GM23338 (cell line): ENCODE results near the gene CYSRT1. TPM values are rescaled to one million over a fixed set of nuclear protein-coding genes. Genes with fewer than 3 reads are reported as not detected.

ENCODE experiments used
- ATAC-seq: fragments of 200-7000 bp; cut with Tn5 transposase; 3 replicates; pipeline ENCODE4 v1.9.1; 2020
- DNase-seq: peaks from one replicate; pipeline ENCODE4 v3.0.0-alpha.2; 2015; ENCODE audit warnings: low spot score
- H2AFZ ChIP-seq: fragments of 200-600 bp; sonication (generic); 2 replicates; pipeline ENCODE4 v1.8.0; 2016; ENCODE audit warnings: antibody characterized with exemption, mild to moderate bottlenecking, moderate library complexity
- H3F3A ChIP-seq: fragments of 200-600 bp; sonication (generic); replicated peaks from 2 replicates; pipeline ENCODE4 v1.8.0; 2017; ENCODE audit warnings: antibody characterized with exemption, mixed run types, low read depth
- H3K27ac ChIP-seq: fragments of 200-600 bp; sonication (generic); 2 replicates; pipeline ENCODE4 v1.6.1; 2016; ENCODE audit warnings: low read depth
- H3K27me3 ChIP-seq: fragments of 200-600 bp; sonication (generic); 2 replicates; pipeline ENCODE4 v1.8.0; 2016; ENCODE audit warnings: mild to moderate bottlenecking, mixed run types, moderate library complexity; ENCODE audit not compliant: insufficient read depth
- H3K36me3 ChIP-seq: fragments of 200-600 bp; sonication (generic); 2 replicates; pipeline ENCODE4 v1.8.0; 2016; ENCODE audit warnings: mild to moderate bottlenecking; ENCODE audit not compliant: insufficient read depth
- H3K4me1 ChIP-seq: fragments of 200-600 bp; sonication (generic); 2 replicates; pipeline ENCODE4 v1.8.0; 2016; ENCODE audit warnings: mild to moderate bottlenecking, moderate library complexity; ENCODE audit not compliant: insufficient read depth
- H3K4me2 ChIP-seq: fragments of 200-600 bp; sonication (generic); 2 replicates; pipeline ENCODE4 v1.7.1; 2017; ENCODE audit warnings: mixed run types
- H3K4me3 ChIP-seq: fragments of 200-600 bp; sonication (generic); 2 replicates; pipeline ENCODE4 v1.6.1; 2016; ENCODE audit warnings: mixed run types
- H3K79me2 ChIP-seq: fragments of 200-600 bp; sonication (generic); replicated peaks from 2 replicates; pipeline ENCODE4 v1.8.0; 2017; ENCODE audit warnings: mild to moderate bottlenecking; ENCODE audit not compliant: insufficient read depth
- H3K9me2 ChIP-seq: fragments of 200-600 bp; sonication (generic); 2 replicates; pipeline ENCODE4 v1.8.0; 2017; ENCODE audit not compliant: insufficient read depth
- H4K20me1 ChIP-seq: fragments of 200-600 bp; sonication (generic); replicated peaks from 2 replicates; pipeline ENCODE4 v1.8.0; 2017; ENCODE audit warnings: mild to moderate bottlenecking; ENCODE audit not compliant: insufficient read depth
- H3K27ac Mint-ChIP-seq: 2 replicates; pipeline ENCODE4 v1.8.0; 2020; ENCODE audit warnings: inconsistent platforms, mild to moderate bottlenecking, moderate library complexity, mixed read lengths
- H3K27me3 Mint-ChIP-seq: 3 replicates; pipeline ENCODE4 v1.8.0; 2022; ENCODE audit warnings: low read depth, mild to moderate bottlenecking, moderate library complexity, mixed read lengths, inconsistent platforms; ENCODE audit not compliant: insufficient read depth, poor library complexity
- H3K36me3 Mint-ChIP-seq: 3 replicates; pipeline ENCODE4 v1.8.0; 2021; ENCODE audit warnings: low read depth, mild to moderate bottlenecking, inconsistent platforms, moderate library complexity, mixed read lengths
- H3K4me1 Mint-ChIP-seq: 3 replicates; pipeline ENCODE4 v1.8.0; 2020; ENCODE audit warnings: mild to moderate bottlenecking, inconsistent platforms, mixed read lengths
- H3K4me3 Mint-ChIP-seq: 3 replicates; pipeline ENCODE4 v1.8.0; 2021; ENCODE audit warnings: moderate library complexity, mild to moderate bottlenecking, inconsistent platforms, mixed read lengths
- H3K9me3 Mint-ChIP-seq: 3 replicates; pipeline ENCODE4 v1.8.0; 2020; ENCODE audit warnings: moderate library complexity, mild to moderate bottlenecking, inconsistent platforms, mixed read lengths
- CREB1 ChIP-seq: fragments of 250-450 bp; sonication (Bioruptor Pico); IDR thresholded peaks from 2 replicates; pipeline ENCODE4 v1.5.0; 2020; ENCODE audit warnings: low read depth, mild to moderate bottlenecking, moderate library complexity
- EZH2 ChIP-seq: fragments of 200-600 bp; sonication (generic); IDR thresholded peaks from one replicate; pipeline ENCODE4 v1.8.0; 2017; ENCODE audit warnings: antibody characterized with exemption, mild to moderate bottlenecking, low read depth; ENCODE audit not compliant: unreplicated experiment
- EZH2phosphoT487 ChIP-seq: fragments of 200-600 bp; sonication (generic); IDR thresholded peaks from one replicate; pipeline ENCODE4 v1.8.1; 2018; ENCODE audit warnings: antibody characterized with exemption; ENCODE audit not compliant: unreplicated experiment
- JUNB ChIP-seq: IDR thresholded peaks from one replicate; pipeline ENCODE4 v1.6.1; 2016; ENCODE audit warnings: antibody characterized with exemption; ENCODE audit not compliant: unreplicated experiment
- NANOG ChIP-seq: IDR thresholded peaks from 2 replicates; pipeline ENCODE4 v1.6.1; 2016; ENCODE audit warnings: antibody characterized with exemption, borderline replicate concordance
- POLR2AphosphoS5 ChIP-seq: IDR thresholded peaks from 2 replicates; pipeline ENCODE4 v1.6.1; 2016; ENCODE audit warnings: antibody characterized with exemption, low read depth
- STAT1 ChIP-seq: IDR thresholded peaks from one replicate; pipeline ENCODE4 v1.6.1; 2016; ENCODE audit warnings: antibody characterized with exemption; ENCODE audit not compliant: unreplicated experiment
- ZNF114 ChIP-seq: fragments of 250-450 bp; sonication (Bioruptor Pico); IDR thresholded peaks from 2 replicates; pipeline ENCODE4 v1.5.0; 2020; ENCODE audit warnings: mild to moderate bottlenecking, moderate library complexity
- ZNF331 ChIP-seq: fragments of 250-450 bp; sonication (Bioruptor Pico); IDR thresholded peaks from 2 replicates; pipeline ENCODE4 v1.5.0; 2020; ENCODE audit warnings: low read depth, mild to moderate bottlenecking, moderate library complexity
- polyA plus RNA-seq: library from polyadenylated mRNA; unstranded; fragments of >200 nt; fragmentation: Nextera tagmentation; extraction: Ambion mirVana; gene quantifications from 2 replicates; pipeline ENCODE4 v1.2.1, GENCODE V29; 2016
- total RNA-seq: library from RNA; depleted of rRNA; stranded (reverse); fragments of >200 nt; shearing (Covaris generic); gene quantifications from 2 replicates; pipeline ENCODE4 v1.2.3, GENCODE V29; 2014
- TF ChIP-seq, protein P1 (sequence below): IDR thresholded peaks from one replicate; pipeline ENCODE4 v1.6.1; 2018; ENCODE audit warnings: antibody characterized with exemption; ENCODE audit not compliant: unreplicated experiment
- TF ChIP-seq, protein P2 (sequence below): IDR thresholded peaks from 2 replicates; pipeline ENCODE4 v1.6.1; 2016; ENCODE audit warnings: antibody characterized with exemption
- TF ChIP-seq, protein P3 (sequence below): fragments of 250-450 bp; sonication (Bioruptor Pico); IDR thresholded peaks from 2 replicates; pipeline ENCODE4 v1.5.0; 2020; ENCODE audit warnings: mild to moderate bottlenecking, moderate library complexity
- TF ChIP-seq, protein P4 (sequence below), 2 experiments: fragments of 200-600 bp in 1 of 2; sonication (generic) in 1 of 2; conservative IDR thresholded peaks; 2 replicates each; pipeline versions ENCODE4 v1.5.1 to v1.6.1; 2016 to 2017; ENCODE audit warnings: antibody characterized with exemption in 2 of 2, low read depth in 2 of 2, mild to moderate bottlenecking in 2 of 2, moderate library complexity in 1 of 2

CYSRT1 gene
- total and polyA plus RNA-seq, 2 experiments from 2014 or later, result 2.0 to 3.2 TPM

DNA sequence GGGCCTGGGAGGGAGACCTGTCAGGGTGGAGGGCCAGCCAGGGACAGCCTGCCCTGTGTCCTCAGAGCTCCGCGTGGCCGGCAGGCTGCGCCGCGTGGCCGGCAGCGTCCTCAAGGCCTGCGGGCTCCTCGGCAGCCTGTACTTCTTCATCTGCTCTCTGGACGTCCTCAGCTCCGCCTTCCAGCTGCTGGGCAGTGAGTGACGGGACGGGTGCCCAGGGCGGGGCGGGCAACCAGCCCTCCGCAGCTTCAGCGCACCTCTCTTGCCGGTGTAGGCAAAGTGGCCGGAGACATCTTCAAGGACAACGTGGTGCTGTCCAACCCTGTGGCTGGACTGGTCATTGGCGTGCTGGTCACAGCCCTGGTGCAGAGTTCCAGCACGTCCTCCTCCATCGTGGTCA, 7.5 kb downstream of the CYSRT1 start:
- Histone ChIP-seq H3F3A (no peaks in the 10 kb centered on the region), H4K20me1 (no peaks in the 10 kb centered on the region), H3K36me3 (no peaks in the 10 kb centered on the region), H3K4me2 (no peak overlapping the region), H3K27ac (no peak overlapping the region), H3K9me2 (no peaks in the 10 kb centered on the region), H3K4me1 (peaks cover 7% of the 10 kb centered on the region; the same call in 1 of the 2 replicates), H3K27me3 (no peaks in the 10 kb centered on the region), H3K4me3 (no peak overlapping the region), H2AFZ (no peak overlapping the region), H3K79me2 (no peaks in the 10 kb centered on the region)
- H3K4me3 Mint-ChIP-seq, result no peak overlapping the region
- ATAC-seq (no peak), DNase-seq (no peak)
- H3K27ac Mint-ChIP-seq, result no peak overlapping the region
- H3K4me1 Mint-ChIP-seq, result peaks cover 10% of the 10 kb centered on the region; the same call in 2 of the 3 replicates
- H3K27me3 Mint-ChIP-seq, result peaks cover 6% of the 10 kb centered on the region
- no peaks in the 10 kb centered on the region for H3K36me3 Mint-ChIP-seq
- TF ChIP-seq, protein P1, sequence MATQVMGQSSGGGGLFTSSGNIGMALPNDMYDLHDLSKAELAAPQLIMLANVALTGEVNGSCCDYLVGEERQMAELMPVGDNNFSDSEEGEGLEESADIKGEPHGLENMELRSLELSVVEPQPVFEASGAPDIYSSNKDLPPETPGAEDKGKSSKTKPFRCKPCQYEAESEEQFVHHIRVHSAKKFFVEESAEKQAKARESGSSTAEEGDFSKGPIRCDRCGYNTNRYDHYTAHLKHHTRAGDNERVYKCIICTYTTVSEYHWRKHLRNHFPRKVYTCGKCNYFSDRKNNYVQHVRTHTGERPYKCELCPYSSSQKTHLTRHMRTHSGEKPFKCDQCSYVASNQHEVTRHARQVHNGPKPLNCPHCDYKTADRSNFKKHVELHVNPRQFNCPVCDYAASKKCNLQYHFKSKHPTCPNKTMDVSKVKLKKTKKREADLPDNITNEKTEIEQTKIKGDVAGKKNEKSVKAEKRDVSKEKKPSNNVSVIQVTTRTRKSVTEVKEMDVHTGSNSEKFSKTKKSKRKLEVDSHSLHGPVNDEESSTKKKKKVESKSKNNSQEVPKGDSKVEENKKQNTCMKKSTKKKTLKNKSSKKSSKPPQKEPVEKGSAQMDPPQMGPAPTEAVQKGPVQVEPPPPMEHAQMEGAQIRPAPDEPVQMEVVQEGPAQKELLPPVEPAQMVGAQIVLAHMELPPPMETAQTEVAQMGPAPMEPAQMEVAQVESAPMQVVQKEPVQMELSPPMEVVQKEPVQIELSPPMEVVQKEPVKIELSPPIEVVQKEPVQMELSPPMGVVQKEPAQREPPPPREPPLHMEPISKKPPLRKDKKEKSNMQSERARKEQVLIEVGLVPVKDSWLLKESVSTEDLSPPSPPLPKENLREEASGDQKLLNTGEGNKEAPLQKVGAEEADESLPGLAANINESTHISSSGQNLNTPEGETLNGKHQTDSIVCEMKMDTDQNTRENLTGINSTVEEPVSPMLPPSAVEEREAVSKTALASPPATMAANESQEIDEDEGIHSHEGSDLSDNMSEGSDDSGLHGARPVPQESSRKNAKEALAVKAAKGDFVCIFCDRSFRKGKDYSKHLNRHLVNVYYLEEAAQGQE, result no peak
- TF ChIP-seq ZNF331 (CRISPR knock-in tag) (no peak), CREB1 (CRISPR knock-in tag) (no peak), STAT1 (no peak), EZH2 (no peak), JUNB (no peak), NANOG (no peak), POLR2AphosphoS5 (no peak), ZNF114 (CRISPR knock-in tag) (no peak), EZH2phosphoT487 (no peak)
- TF ChIP-seq, protein P2, sequence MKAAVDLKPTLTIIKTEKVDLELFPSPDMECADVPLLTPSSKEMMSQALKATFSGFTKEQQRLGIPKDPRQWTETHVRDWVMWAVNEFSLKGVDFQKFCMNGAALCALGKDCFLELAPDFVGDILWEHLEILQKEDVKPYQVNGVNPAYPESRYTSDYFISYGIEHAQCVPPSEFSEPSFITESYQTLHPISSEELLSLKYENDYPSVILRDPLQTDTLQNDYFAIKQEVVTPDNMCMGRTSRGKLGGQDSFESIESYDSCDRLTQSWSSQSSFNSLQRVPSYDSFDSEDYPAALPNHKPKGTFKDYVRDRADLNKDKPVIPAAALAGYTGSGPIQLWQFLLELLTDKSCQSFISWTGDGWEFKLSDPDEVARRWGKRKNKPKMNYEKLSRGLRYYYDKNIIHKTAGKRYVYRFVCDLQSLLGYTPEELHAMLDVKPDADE, result no peak
- TF ChIP-seq, protein P3, sequence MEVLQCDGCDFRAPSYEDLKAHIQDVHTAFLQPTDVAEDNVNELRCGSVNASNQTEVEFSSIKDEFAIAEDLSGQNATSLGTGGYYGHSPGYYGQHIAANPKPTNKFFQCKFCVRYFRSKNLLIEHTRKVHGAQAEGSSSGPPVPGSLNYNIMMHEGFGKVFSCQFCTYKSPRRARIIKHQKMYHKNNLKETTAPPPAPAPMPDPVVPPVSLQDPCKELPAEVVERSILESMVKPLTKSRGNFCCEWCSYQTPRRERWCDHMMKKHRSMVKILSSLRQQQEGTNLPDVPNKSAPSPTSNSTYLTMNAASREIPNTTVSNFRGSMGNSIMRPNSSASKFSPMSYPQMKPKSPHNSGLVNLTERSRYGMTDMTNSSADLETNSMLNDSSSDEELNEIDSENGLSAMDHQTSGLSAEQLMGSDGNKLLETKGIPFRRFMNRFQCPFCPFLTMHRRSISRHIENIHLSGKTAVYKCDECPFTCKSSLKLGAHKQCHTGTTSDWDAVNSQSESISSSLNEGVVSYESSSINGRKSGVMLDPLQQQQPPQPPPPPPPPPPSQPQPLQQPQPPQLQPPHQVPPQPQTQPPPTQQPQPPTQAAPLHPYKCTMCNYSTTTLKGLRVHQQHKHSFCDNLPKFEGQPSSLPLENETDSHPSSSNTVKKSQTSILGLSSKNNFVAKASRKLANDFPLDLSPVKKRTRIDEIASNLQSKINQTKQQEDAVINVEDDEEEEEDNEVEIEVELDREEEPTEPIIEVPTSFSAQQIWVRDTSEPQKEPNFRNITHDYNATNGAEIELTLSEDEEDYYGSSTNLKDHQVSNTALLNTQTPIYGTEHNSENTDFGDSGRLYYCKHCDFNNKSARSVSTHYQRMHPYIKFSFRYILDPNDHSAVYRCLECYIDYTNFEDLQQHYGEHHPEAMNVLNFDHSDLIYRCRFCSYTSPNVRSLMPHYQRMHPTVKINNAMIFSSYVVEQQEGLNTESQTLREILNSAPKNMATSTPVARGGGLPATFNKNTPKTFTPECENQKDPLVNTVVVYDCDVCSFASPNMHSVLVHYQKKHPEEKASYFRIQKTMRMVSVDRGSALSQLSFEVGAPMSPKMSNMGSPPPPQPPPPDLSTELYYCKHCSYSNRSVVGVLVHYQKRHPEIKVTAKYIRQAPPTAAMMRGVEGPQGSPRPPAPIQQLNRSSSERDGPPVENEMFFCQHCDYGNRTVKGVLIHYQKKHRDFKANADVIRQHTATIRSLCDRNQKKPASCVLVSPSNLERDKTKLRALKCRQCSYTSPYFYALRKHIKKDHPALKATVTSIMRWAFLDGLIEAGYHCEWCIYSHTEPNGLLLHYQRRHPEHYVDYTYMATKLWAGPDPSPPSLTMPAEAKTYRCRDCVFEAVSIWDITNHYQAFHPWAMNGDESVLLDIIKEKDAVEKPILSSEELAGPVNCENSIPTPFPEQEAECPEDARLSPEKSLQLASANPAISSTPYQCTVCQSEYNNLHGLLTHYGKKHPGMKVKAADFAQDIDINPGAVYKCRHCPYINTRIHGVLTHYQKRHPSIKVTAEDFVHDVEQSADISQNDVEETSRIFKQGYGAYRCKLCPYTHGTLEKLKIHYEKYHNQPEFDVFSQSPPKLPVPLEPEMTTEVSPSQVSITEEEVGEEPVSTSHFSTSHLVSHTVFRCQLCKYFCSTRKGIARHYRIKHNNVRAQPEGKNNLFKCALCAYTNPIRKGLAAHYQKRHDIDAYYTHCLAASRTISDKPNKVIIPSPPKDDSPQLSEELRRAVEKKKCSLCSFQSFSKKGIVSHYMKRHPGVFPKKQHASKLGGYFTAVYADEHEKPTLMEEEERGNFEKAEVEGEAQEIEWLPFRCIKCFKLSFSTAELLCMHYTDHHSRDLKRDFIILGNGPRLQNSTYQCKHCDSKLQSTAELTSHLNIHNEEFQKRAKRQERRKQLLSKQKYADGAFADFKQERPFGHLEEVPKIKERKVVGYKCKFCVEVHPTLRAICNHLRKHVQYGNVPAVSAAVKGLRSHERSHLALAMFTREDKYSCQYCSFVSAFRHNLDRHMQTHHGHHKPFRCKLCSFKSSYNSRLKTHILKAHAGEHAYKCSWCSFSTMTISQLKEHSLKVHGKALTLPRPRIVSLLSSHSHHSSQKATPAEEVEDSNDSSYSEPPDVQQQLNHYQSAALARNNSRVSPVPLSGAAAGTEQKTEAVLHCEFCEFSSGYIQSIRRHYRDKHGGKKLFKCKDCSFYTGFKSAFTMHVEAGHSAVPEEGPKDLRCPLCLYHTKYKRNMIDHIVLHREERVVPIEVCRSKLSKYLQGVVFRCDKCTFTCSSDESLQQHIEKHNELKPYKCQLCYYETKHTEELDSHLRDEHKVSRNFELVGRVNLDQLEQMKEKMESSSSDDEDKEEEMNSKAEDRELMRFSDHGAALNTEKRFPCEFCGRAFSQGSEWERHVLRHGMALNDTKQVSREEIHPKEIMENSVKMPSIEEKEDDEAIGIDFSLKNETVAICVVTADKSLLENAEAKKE, result no peak
- TF ChIP-seq, protein P4, sequence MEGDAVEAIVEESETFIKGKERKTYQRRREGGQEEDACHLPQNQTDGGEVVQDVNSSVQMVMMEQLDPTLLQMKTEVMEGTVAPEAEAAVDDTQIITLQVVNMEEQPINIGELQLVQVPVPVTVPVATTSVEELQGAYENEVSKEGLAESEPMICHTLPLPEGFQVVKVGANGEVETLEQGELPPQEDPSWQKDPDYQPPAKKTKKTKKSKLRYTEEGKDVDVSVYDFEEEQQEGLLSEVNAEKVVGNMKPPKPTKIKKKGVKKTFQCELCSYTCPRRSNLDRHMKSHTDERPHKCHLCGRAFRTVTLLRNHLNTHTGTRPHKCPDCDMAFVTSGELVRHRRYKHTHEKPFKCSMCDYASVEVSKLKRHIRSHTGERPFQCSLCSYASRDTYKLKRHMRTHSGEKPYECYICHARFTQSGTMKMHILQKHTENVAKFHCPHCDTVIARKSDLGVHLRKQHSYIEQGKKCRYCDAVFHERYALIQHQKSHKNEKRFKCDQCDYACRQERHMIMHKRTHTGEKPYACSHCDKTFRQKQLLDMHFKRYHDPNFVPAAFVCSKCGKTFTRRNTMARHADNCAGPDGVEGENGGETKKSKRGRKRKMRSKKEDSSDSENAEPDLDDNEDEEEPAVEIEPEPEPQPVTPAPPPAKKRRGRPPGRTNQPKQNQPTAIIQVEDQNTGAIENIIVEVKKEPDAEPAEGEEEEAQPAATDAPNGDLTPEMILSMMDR (conservative IDR thresholded peaks at IDR 0.05; ENCODE audit: low read depth in 2 of 2), result no peak
- H3K9me3 Mint-ChIP-seq, result no peaks in the 10 kb centered on the region
